ENCODE data around the gene RANBP3.

DNA sequence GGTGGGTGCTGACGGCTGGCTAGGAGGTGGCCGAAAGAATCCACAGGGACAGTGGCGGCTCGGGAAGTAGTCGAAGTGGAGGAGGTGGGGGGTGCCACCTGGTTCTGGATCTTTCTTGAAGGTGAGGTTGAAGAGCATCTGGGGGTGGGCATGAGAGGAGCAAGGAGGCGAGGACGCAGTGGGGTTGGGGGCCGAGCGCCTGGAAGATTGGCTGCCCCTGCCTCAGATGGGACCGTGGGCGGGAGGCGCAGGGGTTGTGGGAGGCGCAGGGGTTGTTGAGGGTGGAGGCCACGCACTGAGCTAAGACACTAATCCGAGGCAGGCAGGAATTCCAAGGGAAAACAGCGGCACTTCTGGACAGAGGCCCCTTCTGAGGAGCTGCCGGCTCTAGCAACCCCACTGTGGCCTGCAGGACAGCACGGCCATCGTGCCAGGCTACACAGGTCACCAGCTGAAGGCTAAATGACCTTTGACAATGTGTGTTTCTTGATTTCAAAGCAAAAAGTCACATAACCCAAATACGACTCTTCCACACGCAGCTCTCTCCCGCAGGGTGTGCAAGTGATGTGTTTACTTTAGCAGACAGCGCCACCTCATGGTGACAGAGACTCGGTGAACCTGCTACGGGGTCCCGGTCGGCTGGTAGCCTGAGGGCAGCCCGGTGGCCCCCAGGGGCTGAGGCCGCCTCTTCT lies 44.1 kb upstream of the RANBP3 start:
- TF ChIP-seq, protein P1, sequence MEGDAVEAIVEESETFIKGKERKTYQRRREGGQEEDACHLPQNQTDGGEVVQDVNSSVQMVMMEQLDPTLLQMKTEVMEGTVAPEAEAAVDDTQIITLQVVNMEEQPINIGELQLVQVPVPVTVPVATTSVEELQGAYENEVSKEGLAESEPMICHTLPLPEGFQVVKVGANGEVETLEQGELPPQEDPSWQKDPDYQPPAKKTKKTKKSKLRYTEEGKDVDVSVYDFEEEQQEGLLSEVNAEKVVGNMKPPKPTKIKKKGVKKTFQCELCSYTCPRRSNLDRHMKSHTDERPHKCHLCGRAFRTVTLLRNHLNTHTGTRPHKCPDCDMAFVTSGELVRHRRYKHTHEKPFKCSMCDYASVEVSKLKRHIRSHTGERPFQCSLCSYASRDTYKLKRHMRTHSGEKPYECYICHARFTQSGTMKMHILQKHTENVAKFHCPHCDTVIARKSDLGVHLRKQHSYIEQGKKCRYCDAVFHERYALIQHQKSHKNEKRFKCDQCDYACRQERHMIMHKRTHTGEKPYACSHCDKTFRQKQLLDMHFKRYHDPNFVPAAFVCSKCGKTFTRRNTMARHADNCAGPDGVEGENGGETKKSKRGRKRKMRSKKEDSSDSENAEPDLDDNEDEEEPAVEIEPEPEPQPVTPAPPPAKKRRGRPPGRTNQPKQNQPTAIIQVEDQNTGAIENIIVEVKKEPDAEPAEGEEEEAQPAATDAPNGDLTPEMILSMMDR (IDR thresholded peaks at IDR 0.05): peak; percentile 58 to 67 (median 64)
- TF ChIP-seq POLR2A (IDR thresholded peaks at IDR 0.05): no peak
- no peak for TF ChIP-seq POLR2AphosphoS5 (IDR thresholded peaks at IDR 0.05)
